HG03432 (cell line): Measurements from ENCODE around the gene SHC4.

Experiments
- ATAC-seq: cut with Tn5 transposase; IDR thresholded peaks from one replicate; pipeline ENCODE4 v1.9.1; 2021; ENCODE audit warnings: mild to moderate bottlenecking, moderate library complexity; ENCODE audit not compliant: unreplicated experiment

Gene SHC4

GRCh38 chr15:48968066-48968465 lies 4.3 kb upstream of the SHC4 start:
- no peak for ATAC-seq

DNA sequence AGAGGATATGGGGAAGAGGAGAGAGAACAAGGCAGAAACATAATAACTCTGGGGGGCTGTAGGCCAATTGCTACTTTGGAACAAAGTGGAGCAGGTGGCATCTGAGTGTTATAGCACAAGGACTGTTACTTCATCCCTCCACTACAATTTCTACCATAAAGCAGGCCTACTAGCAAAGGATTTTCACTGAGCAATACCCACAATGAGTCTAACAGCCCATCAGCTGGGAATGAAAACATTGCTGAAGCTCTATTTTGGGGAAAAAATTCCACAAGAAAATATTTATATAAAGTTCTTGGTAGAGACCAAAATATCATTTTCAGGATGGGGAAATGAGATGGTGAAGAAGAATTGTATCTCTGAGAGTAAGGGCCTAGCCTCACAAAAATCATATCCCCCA lies 3.6 kb upstream of the SHC4 start:
- ATAC-seq = no peak

- ATAC-seq = peak; percentile 77
Observed at GRCh38 chr15:48966595-48967301, 3.0 kb upstream of the SHC4 start.

- ATAC-seq = peak; percentile 72
Observed at GRCh38 chr15:48965972-48966371, 2.3 kb upstream of the SHC4 start.

DNA sequence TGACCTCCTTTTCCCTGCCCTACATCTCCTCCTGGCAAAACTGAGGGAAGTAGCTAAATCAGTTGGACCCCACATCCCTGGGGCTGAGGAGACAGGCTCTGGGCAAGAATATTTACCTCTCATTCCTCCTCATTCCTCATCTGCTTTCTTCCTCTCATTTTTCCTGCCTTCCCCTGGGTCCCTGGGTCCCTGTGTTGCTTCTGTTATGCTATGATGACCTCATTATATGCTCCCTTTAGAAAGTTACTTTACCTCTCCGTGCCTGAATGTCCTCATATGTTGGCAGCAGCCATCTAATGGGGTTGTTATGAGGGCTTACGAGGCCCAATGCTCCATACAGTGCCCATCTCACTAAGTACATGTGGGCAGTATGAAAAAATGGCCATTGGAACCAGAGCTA lies 1.2 kb upstream of the SHC4 start:
- ATAC-seq = no peak

DNA sequence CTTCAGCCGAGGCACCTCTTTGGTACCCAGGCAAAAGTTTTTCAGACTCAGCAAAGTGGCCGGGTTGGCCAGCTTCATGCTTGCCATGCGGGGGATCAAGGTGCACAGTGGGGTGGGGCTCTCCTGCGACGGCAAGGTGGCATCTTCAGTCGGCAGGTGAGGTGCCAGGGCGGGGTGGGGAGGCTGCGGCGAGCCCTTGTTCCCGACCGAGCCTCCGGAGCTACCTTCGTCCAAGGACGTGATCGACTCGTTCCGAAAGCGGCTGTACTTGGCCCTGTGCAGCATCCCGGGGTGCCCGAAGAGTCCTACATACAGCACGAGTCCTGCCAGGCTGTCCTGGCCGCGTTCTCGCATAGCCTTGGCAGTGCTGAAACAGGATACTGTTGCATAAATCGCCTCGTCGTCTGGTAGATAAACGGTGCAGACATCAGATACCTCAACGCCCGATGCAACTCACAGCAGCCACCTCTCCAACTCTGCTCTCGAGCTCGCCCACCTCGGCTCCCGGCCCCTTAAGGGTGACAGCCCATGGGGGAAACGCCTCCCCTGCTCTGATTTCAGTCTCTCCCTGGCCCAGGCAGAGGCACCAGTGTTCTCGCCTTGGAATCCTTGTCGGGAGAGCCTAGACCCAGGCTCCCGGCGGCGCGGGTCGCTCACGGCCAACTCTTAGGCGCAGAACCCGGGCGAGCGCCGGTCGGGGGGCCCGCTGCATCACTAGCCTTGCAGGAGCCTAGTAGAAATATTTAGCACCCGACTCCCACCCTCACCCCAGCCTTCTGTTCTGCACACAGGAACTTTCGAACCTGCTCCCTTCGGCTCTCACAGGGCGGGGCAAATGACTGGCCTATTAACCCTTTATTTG lies 826 bp downstream of the SHC4 start:
- ATAC-seq = no peak

DNA sequence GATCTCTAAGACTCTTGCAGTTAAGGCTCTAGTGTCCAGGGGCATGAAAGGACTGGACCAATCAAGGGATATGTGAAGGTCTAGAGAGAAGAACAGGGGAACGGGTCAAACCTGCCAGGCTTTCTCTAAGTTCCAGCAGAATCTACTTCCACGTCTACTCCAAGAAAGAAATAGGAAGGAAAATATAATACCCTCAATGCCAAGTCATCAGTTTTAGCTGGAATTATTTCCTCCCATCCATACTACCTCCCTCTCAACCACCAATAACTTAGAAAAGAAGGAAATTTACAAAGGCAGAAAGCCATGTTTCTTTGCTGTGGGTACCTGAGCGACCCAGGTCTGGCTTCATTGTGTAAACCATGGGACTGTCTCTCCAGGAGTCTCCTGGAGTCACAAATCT lies 7.8 kb downstream of the SHC4 start:
- no peak for ATAC-seq

- ATAC-seq = no peak
Observed at GRCh38 chr15:48955370-48955769, 8.3 kb downstream of the SHC4 start.

GRCh38 chr15:48954538-48954937 lies 9.2 kb downstream of the SHC4 start:
- ATAC-seq = no peak

DNA sequence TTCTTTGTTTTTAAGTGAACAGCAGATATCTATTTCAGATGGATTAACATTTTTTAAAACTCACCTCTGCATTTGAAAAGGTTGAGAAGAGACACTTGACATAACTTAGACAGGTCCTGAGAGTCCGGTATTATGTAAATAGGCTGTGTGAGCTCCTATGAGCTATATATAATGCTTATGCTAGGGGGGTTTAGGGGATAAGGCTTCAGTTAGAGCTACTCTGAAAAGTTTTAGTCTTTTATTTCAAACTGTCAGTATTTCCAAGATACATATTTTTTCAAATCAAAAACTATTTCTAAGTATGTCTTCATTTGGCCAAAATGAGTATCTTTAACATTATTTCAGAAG lies 16.9 kb downstream of the SHC4 start:
- no peak for ATAC-seq

GRCh38 chr15:48946074-48946839 lies 17.5 kb downstream of the SHC4 start:
- ATAC-seq = peak; percentile 61

DNA sequence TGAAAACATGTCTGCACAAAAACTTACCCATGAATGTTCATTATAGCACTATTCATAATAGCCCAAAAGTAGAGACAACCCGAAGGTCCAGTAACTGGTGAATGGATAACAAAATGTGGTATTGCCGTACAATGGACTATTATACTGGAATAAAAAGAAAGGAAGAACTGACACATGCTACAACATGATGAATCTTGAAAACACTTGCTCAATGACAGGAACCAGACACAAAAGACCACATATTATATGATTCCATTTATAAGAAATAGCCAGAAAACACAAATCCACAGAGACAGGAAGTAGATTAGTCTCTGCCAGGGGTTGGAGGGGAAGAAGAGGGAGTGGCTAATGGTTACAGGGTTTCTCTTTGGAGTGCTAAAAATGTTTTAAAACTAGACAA lies 18.3 kb downstream of the SHC4 start:
- no peak for ATAC-seq

- ATAC-seq = no peak
Observed at GRCh38 chr15:48941904-48942303, 21.8 kb downstream of the SHC4 start.

- ATAC-seq = peak; percentile 95
Observed at GRCh38 chr15:48940508-48940907, 23.2 kb downstream of the SHC4 start.

DNA sequence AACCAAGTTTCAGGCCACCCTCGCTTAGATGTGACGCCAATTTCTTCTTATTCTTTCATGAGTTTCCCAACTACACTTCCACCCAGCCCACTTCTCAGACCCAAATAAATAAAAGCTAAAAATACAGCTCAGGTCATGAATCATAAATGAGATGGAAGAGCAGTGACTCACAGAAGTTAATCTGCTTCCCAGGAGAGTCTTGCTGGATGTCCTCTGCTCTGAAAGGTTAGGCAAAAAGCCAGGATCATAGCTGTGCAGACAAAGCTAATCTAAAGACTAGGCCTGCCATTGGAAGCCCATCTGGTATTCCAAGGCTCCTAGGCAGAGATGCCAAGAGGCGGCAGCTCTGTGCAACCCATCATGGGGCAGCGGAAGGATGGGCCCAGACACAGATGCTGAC lies 24.1 kb downstream of the SHC4 start:
- ATAC-seq = no peak

- no peak for ATAC-seq
Observed at GRCh38 chr15:48937886-48938285, 25.8 kb downstream of the SHC4 start.

DNA sequence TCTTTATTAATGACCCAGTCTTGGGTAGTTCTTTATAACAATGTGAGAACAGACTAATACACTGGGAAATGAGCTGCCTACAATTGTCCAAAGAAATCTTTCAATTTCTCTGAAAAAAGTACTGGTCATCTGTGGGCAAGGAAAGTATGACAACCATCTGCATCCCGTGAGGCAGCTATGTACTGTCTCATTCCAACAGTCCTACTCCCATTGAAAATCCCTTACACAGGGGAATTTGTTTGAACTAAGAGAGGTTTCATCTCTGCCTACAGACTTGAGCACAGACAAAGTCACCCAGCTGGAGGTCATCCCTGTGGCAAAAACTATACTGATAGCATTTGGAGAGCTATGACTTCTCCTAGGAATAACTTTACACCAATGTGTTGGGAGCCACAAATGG lies 27.1 kb downstream of the SHC4 start:
- ATAC-seq = no peak

DNA sequence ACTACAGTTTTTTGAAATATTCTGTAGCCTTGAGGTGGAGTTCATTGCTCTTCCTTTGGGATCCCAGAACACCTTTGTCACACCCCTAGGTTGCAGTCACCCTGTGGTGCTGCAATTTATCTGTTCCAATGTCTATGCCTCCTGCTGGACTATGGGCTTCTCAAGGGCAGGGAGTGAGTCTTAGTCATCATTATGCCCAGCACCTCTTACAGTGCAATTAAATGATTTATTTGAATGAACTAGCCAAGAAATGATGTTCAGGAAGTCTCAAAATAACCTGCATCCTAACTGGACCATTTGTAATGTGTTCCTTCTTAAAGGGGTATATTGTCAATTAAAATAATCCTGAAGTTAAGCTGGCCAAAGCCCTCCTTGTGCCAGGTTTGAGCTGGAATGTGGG lies 28.5 kb downstream of the SHC4 start:
- no peak for ATAC-seq

GRCh38 chr15:48930735-48931134 lies 33.0 kb downstream of the SHC4 start:
- ATAC-seq = peak; percentile 45

DNA sequence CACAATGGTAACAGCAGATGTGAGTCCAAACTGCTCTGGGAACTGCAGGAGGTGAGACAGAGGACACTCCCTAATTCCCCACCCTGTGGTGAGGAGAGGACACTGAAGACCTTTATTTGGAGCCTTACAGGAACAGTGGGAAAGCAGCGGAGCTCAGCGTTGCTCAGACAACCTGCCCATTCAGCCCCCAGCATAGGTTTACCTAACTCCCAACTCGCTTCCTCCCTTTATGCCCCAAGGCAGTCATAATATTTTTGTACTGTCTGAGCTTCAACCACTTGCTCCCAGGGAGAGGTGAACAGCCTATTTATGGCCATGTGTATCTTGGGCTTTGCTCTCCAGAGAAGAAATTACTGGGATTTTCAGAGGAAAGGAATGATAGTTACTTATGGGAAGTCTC lies 34.1 kb downstream of the SHC4 start:
- no peak for ATAC-seq

DNA sequence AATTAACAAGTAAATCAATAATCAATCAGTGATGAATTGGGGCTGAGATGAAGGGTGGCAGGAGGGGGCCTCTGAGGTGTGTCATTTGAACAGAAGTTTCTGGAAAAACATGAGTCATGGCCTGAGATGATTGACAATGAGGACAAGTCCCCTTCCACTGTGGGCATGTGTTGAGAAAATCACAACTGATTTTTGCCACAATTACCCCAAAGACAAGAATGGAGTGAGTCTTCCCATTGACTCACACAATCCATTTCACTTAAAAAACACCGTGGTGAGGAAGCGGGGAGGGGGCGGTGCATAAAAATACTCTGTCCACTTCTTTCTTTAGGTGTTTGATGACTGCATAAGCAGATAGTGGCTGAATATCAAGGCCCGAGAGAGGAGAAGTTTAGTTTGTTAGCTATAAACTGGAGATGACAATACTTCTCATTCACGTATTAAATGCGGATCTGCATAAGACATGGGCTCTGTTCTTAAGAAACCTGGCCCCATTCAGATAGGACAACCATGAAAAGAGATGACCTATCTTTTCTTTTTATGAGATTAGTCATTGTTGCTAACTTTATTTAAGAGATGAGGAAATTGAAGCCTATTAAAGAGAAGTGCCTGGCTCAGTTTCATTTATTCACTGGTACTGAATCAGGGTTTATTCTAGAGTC lies 34.7 kb downstream of the SHC4 start:
- no peak for ATAC-seq
